HCT116 (cell line): Measurements from ENCODE around the gene NTSR2. TPM values are rescaled to one million over a fixed set of nuclear protein-coding genes. Genes with fewer than 3 reads are reported as not detected.

ENCODE experiments used
- ATAC-seq: fragments of 200-7000 bp; cut with Tn5 transposase; 2 replicates; pipeline ENCODE4 v1.9.1; 2020; ENCODE audit warnings: mild to moderate bottlenecking, moderate library complexity
- BruUV-seq: library from RNA; stranded (reverse); fragments of 400-500 nt; replicated peaks from 2 replicates; lab custom pipeline; 2021; lab: Mats Ljungman, UMichigan
- CTCF ChIA-PET: fragments of 300-600 bp; sonication (Branson Sonifier 250); formaldehyde crosslinking; loops from one replicate; lab custom pipeline; 2021; ENCODE audit warnings: antibody characterized with exemption; lab: Charles Lee
- POLR2A ChIA-PET: fragments of 300-600, 350-600 bp; sonication (Branson Sonifier 250); formaldehyde crosslinking; loops from one replicate; lab custom pipeline; 2021; ENCODE audit warnings: antibody characterized with exemption; lab: Charles Lee
- RAD21 ChIA-PET, 2 experiments: fragments of 300-600 bp; sonication (Branson Sonifier 250); formaldehyde crosslinking; loops; one replicate each; lab custom pipeline; 2023; ENCODE audit warnings: low total read pairs in 2 of 2; ENCODE audit not compliant: uncharacterized antibody in 2 of 2, unreplicated experiment in 2 of 2, low non-redundant PET in 1 of 2; lab: Charles Lee
- DNase-seq: peaks from one replicate; pipeline ENCODE4 v3.0.0-alpha.2; 2010; ENCODE audit warnings: low read depth, low spot score
- H2AFZ ChIP-seq: fragments of 200-600 bp; shearing (Covaris generic), sonication (generic); 2 replicates; pipeline ENCODE4 v1.6.1; 2017; ENCODE audit warnings: low read depth, mixed run types, mixed read lengths, antibody characterized with exemption, low read length; ENCODE audit not compliant: poor library complexity, severe bottlenecking
- H3K27ac ChIP-seq: 2 replicates; pipeline ENCODE4 v1.5.1; 2012; ENCODE audit warnings: low read depth, low read length
- H3K27me3 ChIP-seq: fragments of 200-600 bp; sonication (generic); 2 replicates; pipeline ENCODE4 v1.6.1; 2016; ENCODE audit warnings: mixed run types, low read length, mixed read lengths; ENCODE audit not compliant: insufficient read depth
- H3K36me3 ChIP-seq, 2 experiments: fragments of 200-500 bp in 1 of 2; fragments of 200-600 bp in 1 of 2; sonication (Bioruptor generic) in 1 of 2; sonication (generic) in 1 of 2; 2 replicates each; pipeline versions ENCODE4 v1.5.1 to v1.6.1; 2014 to 2016; ENCODE audit warnings: low read length in 2 of 2, inconsistent platforms in 1 of 2, mixed read lengths in 1 of 2, mixed run types in 1 of 2; ENCODE audit not compliant: insufficient read depth in 2 of 2, control insufficient read depth in 1 of 2
- H3K4me1 ChIP-seq, 2 experiments: fragments of 200-600 bp in 1 of 2; sonication (generic) in 1 of 2; 2 replicates each; pipeline versions ENCODE4 v1.5.1 to v1.6.1; 2012 to 2017; ENCODE audit warnings: low read length in 2 of 2, inconsistent platforms in 1 of 2, mild to moderate bottlenecking in 1 of 2, mixed read lengths in 1 of 2, mixed run types in 1 of 2, moderate library complexity in 1 of 2; ENCODE audit not compliant: insufficient read depth in 2 of 2, control insufficient read depth in 1 of 2
- H3K4me2 ChIP-seq: fragments of 200-600 bp; sonication (generic); 2 replicates; pipeline ENCODE4 v1.6.1; 2017; ENCODE audit warnings: mixed run types, low read length, mixed read lengths
- H3K4me3 ChIP-seq, 2 experiments: fragments of 200-600 bp in 1 of 2; sonication (generic) in 1 of 2; replicated peaks in 1 of 2; 2 replicates each; pipeline ENCODE4 v1.5.1; 2011 to 2016; ENCODE audit warnings: low read length in 2 of 2, control low read depth in 1 of 2, low read depth in 1 of 2, mild to moderate bottlenecking in 1 of 2, mixed read lengths in 1 of 2, mixed run types in 1 of 2
- H3K79me2 ChIP-seq: fragments of 200-600 bp; sonication (generic); 2 replicates; pipeline ENCODE4 v1.6.1; 2017; ENCODE audit warnings: mild to moderate bottlenecking, mixed run types, low read length, moderate library complexity, mixed read lengths; ENCODE audit not compliant: insufficient read depth
- H3K9ac ChIP-seq: fragments of 200-600 bp; sonication (generic); 2 replicates; pipeline ENCODE4 v1.6.1; 2016; ENCODE audit warnings: low read length, mixed read lengths
- H3K9me2 ChIP-seq: fragments of 200-600 bp; sonication (generic), shearing (Covaris generic); 2 replicates; pipeline ENCODE4 v1.6.1; 2017; ENCODE audit warnings: mixed run types, mild to moderate bottlenecking, moderate library complexity; ENCODE audit not compliant: insufficient read depth
- H3K9me3 ChIP-seq, 2 experiments: fragments of 200-500 bp in 1 of 2; fragments of 200-600 bp in 1 of 2; sonication (Bioruptor generic) in 1 of 2; sonication (generic) in 1 of 2; 2 replicates each; pipeline ENCODE4 v1.6.1; 2014 to 2017; ENCODE audit warnings: low read length in 2 of 2, mixed read lengths in 2 of 2, inconsistent platforms in 1 of 2, low read depth in 1 of 2, mild to moderate bottlenecking in 1 of 2, mixed run types in 1 of 2, moderate library complexity in 1 of 2; ENCODE audit not compliant: control insufficient read depth in 1 of 2, insufficient read depth in 1 of 2
- H4K20me1 ChIP-seq: fragments of 200-600 bp; sonication (generic), shearing (Covaris generic); 2 replicates; pipeline ENCODE4 v1.6.1; 2017; ENCODE audit warnings: mixed run types, mild to moderate bottlenecking, moderate library complexity; ENCODE audit not compliant: insufficient read depth
- ATF3 ChIP-seq: IDR thresholded peaks from 2 replicates; pipeline ENCODE4 v1.6.1; 2012
- CBX3 ChIP-seq: IDR thresholded peaks from 2 replicates; pipeline ENCODE4 v1.6.1; 2012; ENCODE audit warnings: low read depth
- CTCF ChIP-seq, 3 experiments: fragments of 200-600 bp in 1 of 3; sonication (generic) in 1 of 3; IDR thresholded peaks in 2 of 3; conservative IDR thresholded peaks in 1 of 3; 2 replicates each; pipeline ENCODE4 v1.5.1; 2012 to 2017; ENCODE audit warnings: low read depth in 2 of 3, low read length in 2 of 3, antibody characterized with exemption in 1 of 3, borderline replicate concordance in 1 of 3, control low read depth in 1 of 3, mild to moderate bottlenecking in 1 of 3, mixed read lengths in 1 of 3, mixed run types in 1 of 3, moderate library complexity in 1 of 3; ENCODE audit not compliant: insufficient read depth in 1 of 3
- EZH2 ChIP-seq: fragments of 200-600 bp; sonication (generic); IDR thresholded peaks from 2 replicates; pipeline ENCODE4 v1.6.1; 2017; ENCODE audit warnings: antibody characterized with exemption, mixed run types
- EZH2phosphoT487 ChIP-seq: fragments of 200-600 bp; IDR thresholded peaks from 2 replicates; pipeline ENCODE4 v1.6.1; 2018; ENCODE audit warnings: antibody characterized with exemption, borderline replicate concordance
- FOSL1 ChIP-seq: IDR thresholded peaks from 2 replicates; pipeline ENCODE4 v1.6.1; 2012; ENCODE audit warnings: low read depth
- JUND ChIP-seq: IDR thresholded peaks from 2 replicates; pipeline ENCODE4 v1.6.1; 2012
- MAX ChIP-seq: IDR thresholded peaks from 2 replicates; pipeline ENCODE4 v1.6.1; 2012
- POLR2A ChIP-seq: IDR thresholded peaks from 2 replicates; pipeline ENCODE4 v1.7.0; 2011; ENCODE audit warnings: borderline replicate concordance; ENCODE audit not compliant: insufficient read depth, insufficient read length; ENCODE audit errors: extremely low read depth
- RAD21 ChIP-seq: IDR thresholded peaks from 2 replicates; pipeline ENCODE4 v1.6.1; 2012; ENCODE audit warnings: low read depth, mild to moderate bottlenecking
- REST ChIP-seq: IDR thresholded peaks from 2 replicates; pipeline ENCODE4 v1.6.1; 2012; ENCODE audit warnings: low read depth
- SIN3A ChIP-seq: IDR thresholded peaks from 2 replicates; pipeline ENCODE4 v1.6.1; 2012; ENCODE audit warnings: low read depth
- SP1 ChIP-seq: IDR thresholded peaks from 2 replicates; pipeline ENCODE4 v1.6.1; 2012; ENCODE audit warnings: low read depth
- SRF ChIP-seq: IDR thresholded peaks from 2 replicates; pipeline ENCODE4 v1.6.1; 2012; ENCODE audit warnings: low read depth
- intact Hi-C: fragments of 100-400 bp; cut with micrococcal nuclease; formaldehyde crosslinking; loops from 2 replicates; pipeline ENCODE4 v1.10.0; 2022
- total RNA-seq: library from RNA; stranded (reverse); gene quantifications from one replicate; pipeline ENCODE4 v1.2.1, GENCODE V29; 2021; ENCODE audit not compliant: unreplicated experiment

NTSR2 gene
- total RNA-seq, 1 experiment from 2014 or later = not detected

- TF ChIP-seq SIN3A = no peak
- TF ChIP-seq CBX3 = no peak
- no peak for TF ChIP-seq ATF3
- TF ChIP-seq FOSL1 = no peak
- TF ChIP-seq REST = no peak
Observed at GRCh38 chr2:11649093-11649492, 20.9 kb downstream of the NTSR2 start (continued).

- CTCF ChIA-PET = interaction anchor here (0.9 to 1.8 kb wide), 2 partner anchors 167 to 516 kb away, joined by 3 to 4 read pairs; a partner anchor contains a TSS
- no peak overlapping the region for H2AFZ ChIP-seq
- no peaks in the 10 kb centered on the region for H3K4me1 ChIP-seq
- no peaks in the 10 kb centered on the region for H3K36me3 ChIP-seq
- BruUV-seq = no TSS peak
- no peak overlapping the region for H3K4me2 ChIP-seq
- no peak overlapping the region for H3K4me3 ChIP-seq
- H3K9me3 ChIP-seq = no peaks in the 10 kb centered on the region
- POLR2A ChIA-PET = no interaction called here
- no peaks in the 10 kb centered on the region for H4K20me1 ChIP-seq
- H3K9ac ChIP-seq = no peak overlapping the region
- no peaks in the 10 kb centered on the region for H3K79me2 ChIP-seq
- DNase-seq (no peak), ATAC-seq (peak; percentile 69)
- RAD21 ChIA-PET = no interaction called here
- H3K9me2 ChIP-seq = no peaks in the 10 kb centered on the region
- H3K27ac ChIP-seq = no peak overlapping the region
- no peaks in the 10 kb centered on the region; the same call in 1 of the 2 replicates for H3K27me3 ChIP-seq
- intact Hi-C loops = no loop called here
- TF ChIP-seq CBX3 (no peak), CTCF (IDR thresholded peaks at IDR 0.05 in 2 of 3, conservative IDR thresholded peaks at IDR 0.05 in 1 of 3; ENCODE audit: borderline replicate concordance in 1 of 3, insufficient read depth in 1 of 3, low read depth in 2 of 3, low read length in 2 of 3) (peak; percentile 39 to 41 (median 39); a peak in 4 of 6 replicates), MAX (no peak), POLR2A (no peak), REST (no peak), JUND (no peak), ATF3 (no peak), EZH2 (no peak), SRF (no peak), SP1 (no peak), SIN3A (no peak), EZH2phosphoT487 (no peak), RAD21 (peak; percentile 60)
Observed at GRCh38 chr2:11647834-11648600, 22.0 kb downstream of the NTSR2 start.
